Measurements from ENCODE around the gene SDF4. TPM values are rescaled to one million over a fixed set of nuclear protein-coding genes. Genes with fewer than 3 reads are reported as not detected.

The SDF4 gene
- total and polyA plus RNA-seq, 2 of the 8 experiments (the other 6 are each of a cell fraction or from before 2014, with no cell fraction given), result 45.5 to 75.6 TPM

DNA sequence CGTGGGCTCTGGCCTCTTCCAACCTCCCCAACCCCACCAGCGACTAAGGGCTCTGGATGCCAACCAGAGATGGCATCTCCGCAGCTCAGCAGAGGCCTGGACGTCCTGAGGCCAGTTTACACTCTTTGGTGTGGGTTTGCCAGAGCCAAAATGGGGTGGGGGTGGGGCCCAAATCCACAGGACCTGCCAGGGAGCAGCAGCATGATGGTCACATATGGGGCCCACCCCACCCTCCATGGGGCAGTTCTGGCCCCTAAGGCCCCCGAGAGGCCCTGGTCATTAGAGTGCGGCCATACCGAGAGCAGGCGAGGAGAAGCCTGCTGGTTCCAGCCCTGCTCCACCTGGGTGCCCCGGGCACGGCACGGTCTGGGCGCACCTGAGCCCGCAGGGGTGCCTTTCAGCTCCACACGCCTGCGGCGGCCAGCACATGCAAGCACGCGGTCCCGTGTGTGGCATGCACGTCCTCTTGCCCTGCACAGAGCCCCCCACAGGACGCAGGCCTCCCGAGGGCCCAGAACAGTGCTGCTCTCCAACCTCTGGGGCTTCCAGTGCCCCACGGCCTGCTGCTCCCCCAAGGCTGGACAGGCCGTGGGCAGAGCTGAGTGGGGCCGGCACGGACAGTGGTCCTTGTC lies 9.9 kb upstream of the SDF4 start:
- 93% methylated on average over 25 of the region's 26 CpGs; no CpG with 5 or more reads in 1 of the 2 experiments for WGBS, 2 experiments (ENCODE audit: extremely low coverage in 1 of 2, insufficient coverage in 1 of 2, insufficient read length in 1 of 2, insufficient replicate concordance in 2 of 2, low coverage in 1 of 2, low lambda C conversion rate in 2 of 2, missing lambda C conversion rate in 1 of 2)
- ChIA-PET CTCF (ENCODE audit: partially characterized antibody) (interaction anchor here (0.6 to 1.3 kb wide), 5 partner anchors 14 to 275 kb away, joined by 3 to 4 read pairs (median 3); partner anchors contain the start of gene PLEKHN1), POLR2A (ENCODE audit: partially characterized antibody) (interaction anchor here (0.6 to 2.4 kb wide), 6 partner anchors 10 to 909 kb away, joined by 3 to 12 read pairs (median 3); partner anchors contain the start of genes B3GALT6 and SDF4)
- H3K23ac ChIP-seq (ENCODE audit: insufficient read length), result no peak overlapping the region
- H3K27ac ChIP-seq (ENCODE audit: low read depth, low read length), result no peak overlapping the region
- no peaks in the 10 kb centered on the region for H3K36me3 ChIP-seq (ENCODE audit: control insufficient read depth in 2 of 4, insufficient read depth in 4 of 4, low read length in 3 of 4)
- no peak overlapping the region for H2BK5ac ChIP-seq (ENCODE audit: low read depth, low read length)
- no peak overlapping the region for H2AFZ ChIP-seq (ENCODE audit: low read length)
- H3K79me2 ChIP-seq (ENCODE audit: control insufficient read depth in 1 of 2, insufficient read depth in 2 of 2, low read length in 2 of 2), result no peaks in the 10 kb centered on the region
- no peaks in the 10 kb centered on the region for H3K9me3 ChIP-seq (ENCODE audit: insufficient read depth in 2 of 2, low read depth in 1 of 2, low read length in 1 of 2)
- H2BK120ac ChIP-seq (replicated peaks; ENCODE audit: low read depth, low read length), result no peak overlapping the region
- peaks cover 0 to 10% (median 4%) of the 10 kb centered on the region in 4 experiments; a peak in 5 of 7 replicates for H3K4me1 ChIP-seq (replicated peaks in 1 of 4; ENCODE audit: control insufficient read depth in 3 of 4, insufficient read depth in 4 of 4, low read length in 3 of 4)
- no peak for DNase-seq (ENCODE audit: low read depth in 1 of 2, low spot score in 2 of 2)
- no peak overlapping the region for H2AK5ac ChIP-seq (ENCODE audit: low read depth, low read length)
- H4K91ac ChIP-seq (replicated peaks; ENCODE audit: insufficient read length, low read length), result no peak overlapping the region
- no peak overlapping the region for H3K14ac ChIP-seq (ENCODE audit: insufficient read length)
- H2BK12ac ChIP-seq (ENCODE audit: low read depth, low read length), result no peak overlapping the region
- no peak overlapping the region for H2BK20ac ChIP-seq (ENCODE audit: low read length)
- no peak overlapping the region for H3K18ac ChIP-seq (ENCODE audit: extremely low read depth, low read length)
- H3K27me3 ChIP-seq (replicated peaks in 1 of 4; ENCODE audit: control insufficient read depth in 3 of 4, extremely low read depth in 1 of 4, insufficient read depth in 3 of 4, low read length in 3 of 4), result peaks cover 2 to 12% (median 7%) of the 10 kb centered on the region in 4 experiments; a peak in 6 of 7 replicates
- no peak overlapping the region for H2BK15ac ChIP-seq (ENCODE audit: low read length)
- TF ChIP-seq NANOG (IDR thresholded peaks at IDR 0.05; ENCODE audit: insufficient read depth, low read depth, low read length, poor library complexity, severe bottlenecking) (no peak), CEBPB (IDR thresholded peaks at IDR 0.05; ENCODE audit: low read depth, low read length) (no peak), NRF1 (IDR thresholded peaks at IDR 0.05; ENCODE audit: low read depth, low read length) (no peak), SAP30 (IDR thresholded peaks at IDR 0.05; ENCODE audit: insufficient read depth, insufficient replicate concordance, low read length) (no peak), BCL11A (IDR thresholded peaks at IDR 0.05; ENCODE audit: low read depth in 2 of 2, low read length in 2 of 2) (no peak)
- H3K4me3 ChIP-seq (ENCODE audit: extremely low read depth in 1 of 4, insufficient read depth in 2 of 4, low read depth in 3 of 4, low read length in 4 of 4), result no peak overlapping the region
- peaks cover 2 to 7% of the 10 kb centered on the region in 2 experiments for H4K20me1 ChIP-seq (replicated peaks in 1 of 2; ENCODE audit: control insufficient read depth in 1 of 2, insufficient read depth in 2 of 2, low read length in 2 of 2)
- no peak overlapping the region for H4K8ac ChIP-seq (ENCODE audit: extremely low read depth, insufficient read depth, low read length)
- H3K9ac ChIP-seq (replicated peaks in 1 of 4; ENCODE audit: extremely low read depth in 1 of 4, low read depth in 3 of 4, low read length in 3 of 4), result no peak overlapping the region
- no peak overlapping the region for H3K56ac ChIP-seq (replicated peaks; ENCODE audit: insufficient read length, low read depth, low read length)
- no peak overlapping the region for H3K4ac ChIP-seq (replicated peaks; ENCODE audit: insufficient read length, low read depth, low read length)
- no peaks in the 10 kb centered on the region; the same call in 1 of the 2 replicates for H3K23me2 ChIP-seq (ENCODE audit: low read depth, low read length)
- no peak overlapping the region for H3K4me2 ChIP-seq (ENCODE audit: insufficient read depth in 1 of 2, low read depth in 2 of 2, low read length in 2 of 2)
- no peak overlapping the region for H4K5ac ChIP-seq (ENCODE audit: insufficient read length, low read depth, low read length)
- no peak for FAIRE-seq
- no peaks in the 10 kb centered on the region for H3K79me1 ChIP-seq (ENCODE audit: low read depth, low read length)

Measured in H1 (cell line).